Urothelium cell line (cell line): Measurements from ENCODE around the gene SLC31A1.
"Not testable (repeated sequence)": the region's sequence is repeated elsewhere in the genome, so short reads cannot be mapped to it uniquely, and the experiment has no call there.

ENCODE experiments used
- DNase-seq: peaks from one replicate; pipeline ENCODE4 v3.0.0; 2011; ENCODE audit warnings: low spot score, mixed read lengths
- FAIRE-seq: peaks from 2 replicates; lab custom pipeline; 2011; peaks lifted over from hg19 to GRCh38; lab: Jason Lieb, UNC

The SLC31A1 gene

GRCh38 chr9:113219969-113220368 lies 1.4 kb upstream of the SLC31A1 start:
- FAIRE-seq, result no peak
- no peak for DNase-seq

GRCh38 chr9:113220467-113221002 lies 809 bp upstream of the SLC31A1 start:
- no peak for DNase-seq
- no peak for FAIRE-seq

- FAIRE-seq (no peak), DNase-seq (peak; percentile 9)
These were observed 597 bp downstream of the SLC31A1 start for GRCh38 chr9:113221800-113222481.

GRCh38 chr9:113222482-113222841 lies 1.1 kb downstream of the SLC31A1 start:
- peak; percentile 5 for DNase-seq
- FAIRE-seq, result no peak

GRCh38 chr9:113223963-113224362 lies 2.6 kb downstream of the SLC31A1 start:
- DNase-seq (no peak), FAIRE-seq (no peak)

GRCh38 chr9:113227436-113227835 lies 6.1 kb downstream of the SLC31A1 start:
- DNase-seq (no peak), FAIRE-seq (no peak)

- FAIRE-seq (no peak), DNase-seq (no peak)
These were observed 6.9 kb downstream of the SLC31A1 start for GRCh38 chr9:113228130-113228665.

- FAIRE-seq (no peak), DNase-seq (no peak)
These were observed 10.4 kb downstream of the SLC31A1 start for GRCh38 chr9:113231701-113232100.

GRCh38 chr9:113235701-113236255 lies 14.4 kb downstream of the SLC31A1 start:
- not testable (repeated sequence) for DNase-seq, FAIRE-seq

GRCh38 chr9:113237026-113237425 lies 15.7 kb downstream of the SLC31A1 start:
- no peak for FAIRE-seq

GRCh38 chr9:113238202-113238858 lies 17.0 kb downstream of the SLC31A1 start:
- no peak for DNase-seq
- FAIRE-seq, result no peak

More at GRCh38 chr9:113237026-113237425, 15.7 kb downstream of the SLC31A1 start:
- DNase-seq, result no peak

- FAIRE-seq, result no peak
- DNase-seq, result no peak
These were observed 17.5 kb downstream of the SLC31A1 start for GRCh38 chr9:113238859-113239232.

- FAIRE-seq, result no peak
- no peak for DNase-seq
These were observed 19.8 kb downstream of the SLC31A1 start for GRCh38 chr9:113241161-113241560.

- no peak for FAIRE-seq
These were observed 23.2 kb downstream of the SLC31A1 start for GRCh38 chr9:113244556-113244955.

GRCh38 chr9:113245894-113246293 lies 24.6 kb downstream of the SLC31A1 start:
- no peak for DNase-seq
- FAIRE-seq, result no peak

More at GRCh38 chr9:113244556-113244955, 23.2 kb downstream of the SLC31A1 start:
- no peak for DNase-seq

GRCh38 chr9:113246928-113247327 lies 25.6 kb downstream of the SLC31A1 start:
- FAIRE-seq (no peak), DNase-seq (no peak)

GRCh38 chr9:113247640-113248039 lies 26.3 kb downstream of the SLC31A1 start:
- FAIRE-seq (no peak), DNase-seq (no peak)

- not testable (repeated sequence) for FAIRE-seq, DNase-seq
These were observed 28.3 kb downstream of the SLC31A1 start for GRCh38 chr9:113249661-113250060.

- DNase-seq, result no peak
- no peak for FAIRE-seq
These were observed 29.5 kb downstream of the SLC31A1 start for GRCh38 chr9:113250807-113251206.

GRCh38 chr9:113254991-113255390 lies 33.6 kb downstream of the SLC31A1 start:
- FAIRE-seq, result no peak
- DNase-seq, result no peak

- FAIRE-seq (no peak), DNase-seq (no peak)
These were observed 34.1 kb downstream of the SLC31A1 start for GRCh38 chr9:113255438-113255837.

GRCh38 chr9:113257863-113258262 lies 36.5 kb downstream of the SLC31A1 start:
- FAIRE-seq, result no peak
- no peak for DNase-seq
